ENCODE results near the gene RXRA. TPM values are rescaled to one million over a fixed set of nuclear protein-coding genes. Genes with fewer than 3 reads are reported as not detected.

The RXRA gene
- total and polyA plus RNA-seq, 2 of the 13 experiments (the other 11 are each of a cell fraction or from before 2014, with no cell fraction given): 18.9 to 29.2 TPM

DNA sequence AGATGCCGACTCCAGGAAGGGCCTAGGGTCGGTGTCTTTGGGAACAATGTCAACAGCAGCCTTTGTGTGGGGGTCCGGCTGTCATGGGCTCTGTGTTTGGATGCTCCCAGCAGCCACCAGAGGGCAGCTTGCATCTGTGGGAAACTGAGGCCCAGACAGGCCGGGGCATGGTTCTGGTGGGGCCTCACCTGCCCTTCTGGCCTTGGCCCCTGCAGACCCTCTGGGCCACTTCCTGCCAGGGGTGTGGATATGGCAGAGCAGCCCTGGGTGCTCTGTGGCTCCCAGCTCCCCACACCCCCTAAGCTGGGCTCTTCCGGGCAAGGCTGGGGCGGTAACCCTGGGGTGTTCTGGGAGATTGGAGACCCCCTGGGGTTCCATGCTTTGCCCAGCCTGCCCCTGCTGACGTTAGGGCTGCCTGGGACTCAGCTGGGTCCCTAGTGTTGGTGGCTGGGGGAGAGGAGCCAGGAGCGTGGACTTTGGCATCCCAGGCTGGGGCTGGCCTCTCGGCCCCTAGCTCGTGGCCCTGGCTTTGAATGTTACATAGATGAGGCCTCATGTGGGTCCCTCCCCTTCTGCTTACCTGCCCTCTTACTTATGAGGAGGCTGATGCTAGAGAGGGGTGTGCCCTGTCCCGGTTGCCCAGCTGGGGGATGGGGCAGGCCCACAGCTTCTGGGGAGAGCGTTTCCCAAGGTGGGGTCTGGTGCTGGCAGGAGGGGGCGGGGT is 38.3 kb downstream of the RXRA start (continued):
- TF ChIP-seq ARID4A (CRISPR knock-in tag; IDR thresholded peaks at IDR 0.05; ENCODE audit: borderline replicate concordance): peak; percentile 53; the same call in 1 of the 2 replicates
- no peak for TF ChIP-seq ZNF225 (CRISPR knock-in tag; IDR thresholded peaks at IDR 0.05)
- TF ChIP-seq HMGXB3 (CRISPR knock-in tag; IDR thresholded peaks at IDR 0.05; ENCODE audit: borderline replicate concordance): peak; percentile 25; the same call in 1 of the 2 replicates
- TF ChIP-seq KDM6A (CRISPR knock-in tag; IDR thresholded peaks at IDR 0.05; ENCODE audit: low read depth): peak; percentile 70
- TF ChIP-seq, protein P1, sequence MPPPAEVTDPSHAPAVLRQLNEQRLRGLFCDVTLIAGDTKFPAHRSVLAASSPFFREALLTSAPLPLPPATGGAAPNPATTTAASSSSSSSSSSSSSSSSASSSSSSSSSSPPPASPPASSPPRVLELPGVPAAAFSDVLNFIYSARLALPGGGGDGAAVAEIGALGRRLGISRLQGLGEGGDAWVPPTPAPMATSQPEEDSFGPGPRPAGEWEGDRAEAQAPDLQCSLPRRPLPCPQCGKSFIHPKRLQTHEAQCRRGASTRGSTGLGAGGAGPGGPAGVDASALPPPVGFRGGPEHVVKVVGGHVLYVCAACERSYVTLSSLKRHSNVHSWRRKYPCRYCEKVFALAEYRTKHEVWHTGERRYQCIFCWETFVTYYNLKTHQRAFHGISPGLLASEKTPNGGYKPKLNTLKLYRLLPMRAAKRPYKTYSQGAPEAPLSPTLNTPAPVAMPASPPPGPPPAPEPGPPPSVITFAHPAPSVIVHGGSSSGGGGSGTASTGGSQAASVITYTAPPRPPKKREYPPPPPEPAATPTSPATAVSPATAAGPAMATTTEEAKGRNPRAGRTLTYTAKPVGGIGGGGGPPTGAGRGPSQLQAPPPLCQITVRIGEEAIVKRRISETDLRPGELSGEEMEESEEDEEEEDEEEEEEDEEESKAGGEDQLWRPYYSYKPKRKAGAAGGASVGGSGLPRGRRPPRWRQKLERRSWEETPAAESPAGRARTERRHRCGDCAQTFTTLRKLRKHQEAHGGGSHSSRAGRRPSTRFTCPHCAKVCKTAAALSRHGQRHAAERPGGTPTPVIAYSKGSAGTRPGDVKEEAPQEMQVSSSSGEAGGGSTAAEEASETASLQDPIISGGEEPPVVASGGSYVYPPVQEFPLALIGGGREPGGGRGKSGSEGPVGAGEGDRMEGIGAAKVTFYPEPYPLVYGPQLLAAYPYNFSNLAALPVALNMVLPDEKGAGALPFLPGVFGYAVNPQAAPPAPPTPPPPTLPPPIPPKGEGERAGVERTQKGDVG (CRISPR knock-in tag; IDR thresholded peaks at IDR 0.05; ENCODE audit: borderline replicate concordance): 0 out of 2 replicates have a peak, but pooled peaks have one; percentile 19
- peak; percentile 44; the same call in 1 of the 2 replicates for TF ChIP-seq IRF2 (CRISPR knock-in tag; IDR thresholded peaks at IDR 0.05)
- TF ChIP-seq ZNF124 (CRISPR knock-in tag; IDR thresholded peaks at IDR 0.05): peak; percentile 30; the same call in 1 of the 2 replicates
- peak; percentile 58; the same call in 1 of the 2 replicates for TF ChIP-seq GATAD2A (CRISPR knock-in tag; IDR thresholded peaks at IDR 0.05)
- TF ChIP-seq, protein P2, sequence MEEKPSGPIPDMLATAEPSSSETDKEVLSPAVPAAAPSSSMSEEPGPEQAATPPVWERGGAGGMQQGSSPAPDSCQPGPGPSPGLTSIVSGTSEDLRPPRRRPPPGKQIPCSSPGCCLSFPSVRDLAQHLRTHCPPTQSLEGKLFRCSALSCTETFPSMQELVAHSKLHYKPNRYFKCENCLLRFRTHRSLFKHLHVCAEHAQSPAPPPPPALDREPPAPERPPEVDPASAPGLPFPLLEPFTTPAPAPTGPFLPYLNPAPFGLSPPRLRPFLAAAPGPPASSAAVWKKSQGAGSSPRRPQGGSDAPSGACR (CRISPR knock-in tag; IDR thresholded peaks at IDR 0.05): 0 out of 2 replicates have a peak, but pooled peaks have one; percentile 34
- TF ChIP-seq, protein P3, sequence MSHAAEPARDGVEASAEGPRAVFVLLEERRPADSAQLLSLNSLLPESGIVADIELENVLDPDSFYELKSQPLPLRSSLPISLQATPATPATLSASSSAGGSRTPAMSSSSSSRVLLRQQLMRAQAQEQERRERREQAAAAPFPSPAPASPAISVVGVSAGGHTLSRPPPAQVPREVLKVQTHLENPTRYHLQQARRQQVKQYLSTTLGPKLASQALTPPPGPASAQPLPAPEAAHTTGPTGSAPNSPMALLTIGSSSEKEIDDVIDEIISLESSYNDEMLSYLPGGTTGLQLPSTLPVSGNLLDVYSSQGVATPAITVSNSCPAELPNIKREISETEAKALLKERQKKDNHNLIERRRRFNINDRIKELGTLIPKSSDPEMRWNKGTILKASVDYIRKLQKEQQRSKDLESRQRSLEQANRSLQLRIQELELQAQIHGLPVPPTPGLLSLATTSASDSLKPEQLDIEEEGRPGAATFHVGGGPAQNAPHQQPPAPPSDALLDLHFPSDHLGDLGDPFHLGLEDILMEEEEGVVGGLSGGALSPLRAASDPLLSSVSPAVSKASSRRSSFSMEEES (CRISPR knock-in tag; IDR thresholded peaks at IDR 0.05): peak; percentile 63
- no peak for TF ChIP-seq ZNF383 (CRISPR knock-in tag; IDR thresholded peaks at IDR 0.05; ENCODE audit: borderline replicate concordance)
- peak; percentile 64 for TF ChIP-seq ETV5 (CRISPR knock-in tag; IDR thresholded peaks at IDR 0.05; ENCODE audit: borderline replicate concordance)
- 0 out of 2 replicates have a peak, but pooled peaks have one; percentile 29 for TF ChIP-seq ARHGAP35 (CRISPR knock-in tag; IDR thresholded peaks at IDR 0.05; ENCODE audit: borderline replicate concordance)
